GM18870 (cell line): ENCODE results near the gene PTPRA.

Source experiments
- ATAC-seq: cut with Tn5 transposase; IDR thresholded peaks from one replicate; pipeline ENCODE4 v1.9.1; 2021; ENCODE audit warnings: moderate library complexity; ENCODE audit not compliant: unreplicated experiment

Gene PTPRA

DNA sequence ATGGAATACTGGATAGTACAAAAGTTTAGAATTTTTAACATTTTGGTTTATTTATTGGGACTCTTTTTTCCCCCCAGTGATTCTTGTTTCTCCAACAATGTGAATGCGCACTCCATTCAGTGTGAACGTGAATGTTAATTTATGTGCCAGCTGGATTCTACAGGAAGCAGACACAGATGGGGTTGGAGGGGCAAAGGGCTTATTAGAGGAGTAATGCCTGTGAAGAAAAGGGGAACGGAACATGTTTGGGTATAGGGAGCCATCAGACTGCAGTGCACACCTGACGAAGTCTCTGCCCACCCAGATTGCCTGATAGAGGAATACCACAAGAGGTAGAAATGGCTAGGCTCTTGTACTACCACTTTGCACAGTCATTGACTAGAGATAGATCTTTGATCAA, 48.2 kb downstream of the PTPRA start:
- ATAC-seq, result no peak

GRCh38 chr20:2922957-2923356, 49.7 kb downstream of the PTPRA start:
- no peak for ATAC-seq

DNA sequence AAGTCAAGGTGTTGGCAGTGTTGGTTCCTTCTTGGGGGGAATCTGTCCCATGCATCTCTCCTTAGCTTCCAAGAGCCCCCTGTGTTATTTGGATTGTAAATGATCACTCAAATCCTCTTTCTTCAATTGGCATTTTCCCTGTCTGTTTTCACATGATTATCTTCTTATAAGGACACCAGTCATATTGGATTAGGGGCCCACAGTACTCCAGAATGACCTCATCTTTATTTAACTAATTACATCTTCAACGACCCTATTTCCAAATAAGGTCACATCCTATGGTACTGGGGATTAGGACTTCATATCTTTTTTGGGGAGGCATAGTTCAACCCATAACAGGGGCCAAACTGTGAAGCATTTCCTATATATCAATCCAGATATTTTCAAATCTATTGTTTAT, 57.3 kb downstream of the PTPRA start:
- no peak for ATAC-seq

DNA sequence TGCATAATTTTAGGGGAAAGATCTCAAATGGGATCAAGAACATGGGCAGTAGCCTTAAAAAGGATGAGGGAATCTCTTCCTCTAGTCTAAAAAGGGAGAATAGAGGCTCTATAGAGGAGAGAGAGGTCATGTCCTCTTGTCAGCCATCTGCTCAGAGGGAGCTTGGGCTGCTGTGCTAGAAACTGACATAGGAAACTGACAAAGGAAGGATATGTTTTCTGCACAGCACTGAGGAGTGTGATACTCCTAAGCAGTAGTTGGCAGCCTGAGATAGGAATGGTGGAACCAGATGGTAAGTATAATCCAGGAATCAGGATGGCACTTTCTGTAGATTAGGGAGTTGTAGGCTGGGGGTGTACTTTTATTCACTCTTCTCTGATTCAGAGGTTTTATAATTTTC, 59.2 kb downstream of the PTPRA start:
- no peak for ATAC-seq

DNA sequence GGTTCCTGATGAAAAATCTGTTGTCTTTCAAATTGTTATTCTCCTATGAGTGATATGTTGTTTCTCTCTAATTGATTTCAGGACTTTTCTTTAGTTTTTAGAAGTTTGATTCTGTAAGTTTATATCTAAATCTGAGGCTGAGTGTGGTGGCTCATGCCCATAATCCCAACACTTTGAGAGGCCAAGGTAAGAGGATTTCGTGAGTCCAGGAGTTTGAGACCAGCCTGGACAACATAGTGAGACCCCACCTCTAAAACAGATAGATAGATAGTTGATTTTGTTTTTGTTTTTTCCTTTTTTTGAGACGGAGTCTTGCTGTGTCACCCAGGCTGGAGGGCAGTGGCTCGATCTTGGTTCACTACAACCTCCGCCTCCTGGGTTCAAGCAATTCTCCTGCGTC, 64.6 kb downstream of the PTPRA start:
- ATAC-seq, result no peak

DNA sequence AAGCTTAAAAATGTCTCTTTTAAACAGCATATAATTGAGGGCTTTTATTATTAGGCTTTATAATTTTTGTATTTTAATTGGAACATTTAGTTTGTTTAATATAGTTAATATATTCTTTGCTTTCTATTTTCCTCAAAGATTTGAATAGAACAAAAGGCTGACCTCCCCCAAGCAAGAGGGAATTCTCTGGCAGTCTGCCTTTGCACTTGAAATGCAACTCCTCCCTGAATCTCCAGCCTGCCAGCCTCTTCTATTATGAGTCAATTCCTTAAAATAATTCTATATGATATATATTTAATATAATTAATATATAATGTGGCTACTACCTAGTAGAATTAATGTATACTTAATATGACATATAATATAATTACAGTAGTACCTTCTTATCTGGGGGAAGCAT, 69.2 kb downstream of the PTPRA start:
- ATAC-seq, result no peak

GRCh38 chr20:2946988-2947961, 74.0 kb downstream of the PTPRA start:
- no peak for ATAC-seq

DNA sequence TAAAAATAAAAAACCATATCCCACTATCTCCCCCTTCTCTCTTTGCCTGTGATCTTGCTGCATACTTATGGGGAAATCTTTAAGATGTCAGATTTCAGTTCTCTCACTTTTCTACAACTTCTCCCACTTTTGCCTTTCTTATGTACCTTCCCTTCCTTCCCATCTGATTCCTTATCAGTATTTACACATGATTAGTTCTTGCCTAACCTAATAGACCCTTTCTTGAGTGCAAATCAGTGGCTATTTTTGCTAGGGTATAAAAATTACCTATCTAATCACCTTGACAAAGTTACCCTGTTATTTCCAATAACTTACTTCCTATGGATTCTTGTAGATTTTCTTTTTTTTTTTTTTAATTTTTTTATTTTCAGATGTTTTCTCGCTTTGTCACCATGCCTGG, 75.7 kb downstream of the PTPRA start:
- no peak for ATAC-seq

DNA sequence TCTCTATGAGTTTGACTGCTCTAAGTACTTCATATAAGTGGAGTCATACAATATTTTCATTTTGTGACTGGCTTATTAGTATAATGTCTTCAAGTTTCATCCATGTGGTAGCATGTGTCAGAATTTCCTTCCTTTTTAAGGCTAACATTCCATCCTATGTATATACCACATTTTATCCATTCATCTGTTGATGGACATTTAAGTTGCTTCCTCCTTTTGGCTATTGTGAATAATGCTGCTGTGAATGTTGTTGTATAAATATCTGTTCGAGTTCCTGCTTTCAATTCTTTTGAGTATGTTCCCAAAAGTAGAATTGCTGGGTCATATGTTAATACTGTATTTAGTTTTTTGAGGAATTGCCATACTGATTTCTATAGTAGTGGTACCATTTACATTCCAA, 79.5 kb downstream of the PTPRA start:
- no peak for ATAC-seq

DNA sequence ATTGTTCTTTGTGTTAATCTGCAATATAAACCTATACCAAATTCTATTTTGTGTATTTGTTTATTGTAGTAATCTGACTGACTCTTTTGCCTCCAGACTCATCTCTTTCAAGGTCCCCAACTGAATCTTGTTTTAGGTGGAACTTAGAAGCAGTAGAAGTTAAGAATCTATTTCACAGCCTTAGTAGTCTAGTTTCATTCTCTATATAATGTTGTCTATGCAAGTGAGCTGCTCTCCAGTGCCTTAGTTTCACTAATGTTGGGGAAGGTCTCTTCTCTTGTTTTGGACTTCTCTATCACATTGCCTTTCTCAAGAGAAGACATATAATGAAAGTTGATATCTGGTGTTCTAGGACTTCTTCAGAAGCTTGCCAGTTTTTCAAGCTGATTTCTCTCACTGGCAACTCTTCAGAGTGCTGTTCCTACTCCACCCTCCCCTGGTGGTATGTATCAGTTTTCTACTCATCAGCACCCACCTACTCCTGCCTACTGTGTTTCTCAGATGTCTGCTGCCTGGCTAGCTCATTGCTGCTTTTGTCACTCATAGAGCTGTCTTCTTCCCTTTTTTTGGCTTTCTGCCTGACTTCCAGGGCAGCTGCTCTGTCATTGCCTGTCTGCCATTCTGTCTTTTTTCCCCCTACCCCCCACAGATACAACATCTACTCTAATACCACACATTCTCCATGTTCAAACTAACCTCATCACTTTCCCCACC, 82.1 kb downstream of the PTPRA start:
- peak; percentile 53 for ATAC-seq

DNA sequence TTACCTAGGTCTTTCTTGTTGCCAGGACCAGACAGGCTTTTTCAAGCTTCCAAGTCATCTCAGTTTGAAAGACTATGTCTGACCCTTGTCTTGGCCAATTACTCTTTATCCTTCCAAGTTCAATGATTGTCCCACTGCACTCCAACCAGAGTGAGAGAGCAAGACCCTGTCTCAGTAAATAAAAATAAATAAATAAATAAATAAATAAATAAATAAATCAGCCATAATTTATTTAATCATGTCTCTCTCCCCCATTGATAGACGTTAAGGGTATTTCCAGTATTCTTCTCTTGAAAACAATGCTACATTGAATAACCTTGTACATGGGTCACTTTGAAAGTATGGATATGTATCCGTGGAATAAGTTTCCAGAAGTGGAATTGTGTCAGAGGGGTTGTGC, 83.2 kb downstream of the PTPRA start:
- no peak for ATAC-seq

DNA sequence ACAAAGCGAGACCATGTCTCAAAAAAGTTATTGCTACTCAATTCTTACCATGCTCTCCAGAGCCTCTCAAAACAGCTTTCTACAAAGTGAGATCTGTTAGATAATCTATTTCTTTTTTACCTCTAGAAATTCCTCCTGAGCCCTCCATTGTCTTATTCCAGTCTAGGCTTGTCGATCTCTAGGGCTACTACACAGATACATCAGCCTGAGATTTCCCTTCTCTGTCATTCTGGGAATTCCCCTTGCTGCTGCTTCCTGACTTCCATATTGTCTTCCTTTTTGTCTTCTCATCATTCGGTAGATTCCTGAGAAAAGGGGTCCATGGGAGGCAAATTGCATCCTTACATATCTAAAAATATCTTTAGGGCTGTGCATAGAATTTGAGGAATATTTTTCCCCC, 94.6 kb downstream of the PTPRA start:
- ATAC-seq, result no peak

DNA sequence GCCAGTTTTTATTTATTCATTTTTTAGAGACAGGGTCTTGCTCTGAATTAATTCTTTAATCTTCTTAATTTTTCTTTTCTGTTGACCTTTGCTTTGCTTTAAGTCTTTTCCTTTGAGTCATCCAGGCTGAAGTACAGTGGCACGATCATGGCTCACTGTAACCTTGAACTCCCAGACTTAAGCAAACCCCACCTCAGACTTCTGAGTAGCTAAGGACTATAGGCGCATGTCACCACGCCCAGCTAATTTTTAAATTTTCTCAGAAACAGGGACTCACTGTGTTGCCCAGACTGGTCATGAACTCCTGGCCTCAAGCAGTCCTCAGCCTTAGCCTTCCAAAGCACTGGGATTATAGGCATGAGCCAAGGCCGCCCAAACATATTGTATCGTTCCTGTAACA, 98.8 kb downstream of the PTPRA start:
- ATAC-seq, result no peak

- ATAC-seq, result no peak
These were observed 100.3 kb downstream of the PTPRA start for GRCh38 chr20:2973574-2973973.

- ATAC-seq, result no peak
These were observed 105.2 kb downstream of the PTPRA start for GRCh38 chr20:2978519-2978918.

DNA sequence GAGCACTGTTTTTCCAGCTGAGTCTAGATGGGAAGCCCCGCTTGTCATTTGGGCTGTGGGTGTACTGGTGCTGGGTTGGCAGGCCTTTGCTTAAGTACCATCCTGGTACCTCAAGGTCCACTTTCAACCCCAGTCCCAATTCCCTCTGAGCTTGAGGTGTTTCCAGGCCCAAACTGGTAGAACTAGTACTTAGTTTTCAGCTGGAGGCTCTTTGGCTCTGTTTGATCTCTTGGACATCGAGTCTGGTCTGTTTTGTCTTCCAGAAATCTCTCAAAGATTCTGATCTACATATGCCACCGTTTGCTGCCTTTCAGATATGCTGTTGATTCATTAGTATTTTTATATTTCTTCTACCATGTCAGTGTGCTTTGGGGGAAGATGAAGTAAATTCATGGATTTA, 108.4 kb downstream of the PTPRA start:
- ATAC-seq, result no peak

DNA sequence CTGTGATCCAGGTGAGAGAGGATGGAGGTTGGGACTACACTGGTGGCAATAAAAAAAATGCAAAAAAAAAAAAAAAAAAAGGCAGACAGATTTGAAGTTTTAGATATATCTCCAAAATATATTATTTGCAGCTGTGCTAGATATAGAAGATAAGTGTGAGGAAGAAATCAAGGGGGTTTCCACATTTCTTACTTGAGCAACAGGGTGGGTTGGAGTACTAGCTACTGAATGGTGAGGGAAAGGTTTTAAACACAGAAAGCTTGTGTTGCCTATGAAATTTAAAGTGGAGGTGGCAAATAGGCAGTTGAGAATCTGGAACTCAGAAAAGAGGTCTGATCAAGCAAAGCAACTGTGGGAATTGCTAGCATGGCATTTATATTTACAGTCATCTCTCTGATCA, 110.2 kb downstream of the PTPRA start:
- no peak for ATAC-seq

DNA sequence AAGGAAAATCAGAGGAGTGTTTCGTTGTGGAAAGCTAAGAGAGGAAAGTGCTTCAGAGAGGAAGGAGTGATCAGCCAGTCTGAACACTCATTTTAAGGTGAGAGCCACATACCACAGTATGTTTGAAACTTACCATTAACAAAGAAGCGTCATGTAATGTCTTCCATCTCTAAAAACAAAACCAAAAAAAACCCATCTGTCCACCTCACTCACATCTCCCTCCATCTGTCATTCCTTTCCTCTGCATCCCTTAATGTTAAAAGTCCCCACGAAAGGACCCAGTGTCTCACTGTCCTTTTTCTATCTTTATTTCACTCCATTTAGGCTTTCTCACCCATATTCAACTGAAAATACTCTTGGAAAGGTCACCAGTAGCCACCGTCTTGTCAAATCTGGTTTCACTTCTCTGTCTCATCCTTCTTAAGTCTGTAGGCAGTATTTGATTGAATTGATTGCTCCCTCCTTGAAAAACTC, 110.8 kb downstream of the PTPRA start:
- no peak for ATAC-seq

DNA sequence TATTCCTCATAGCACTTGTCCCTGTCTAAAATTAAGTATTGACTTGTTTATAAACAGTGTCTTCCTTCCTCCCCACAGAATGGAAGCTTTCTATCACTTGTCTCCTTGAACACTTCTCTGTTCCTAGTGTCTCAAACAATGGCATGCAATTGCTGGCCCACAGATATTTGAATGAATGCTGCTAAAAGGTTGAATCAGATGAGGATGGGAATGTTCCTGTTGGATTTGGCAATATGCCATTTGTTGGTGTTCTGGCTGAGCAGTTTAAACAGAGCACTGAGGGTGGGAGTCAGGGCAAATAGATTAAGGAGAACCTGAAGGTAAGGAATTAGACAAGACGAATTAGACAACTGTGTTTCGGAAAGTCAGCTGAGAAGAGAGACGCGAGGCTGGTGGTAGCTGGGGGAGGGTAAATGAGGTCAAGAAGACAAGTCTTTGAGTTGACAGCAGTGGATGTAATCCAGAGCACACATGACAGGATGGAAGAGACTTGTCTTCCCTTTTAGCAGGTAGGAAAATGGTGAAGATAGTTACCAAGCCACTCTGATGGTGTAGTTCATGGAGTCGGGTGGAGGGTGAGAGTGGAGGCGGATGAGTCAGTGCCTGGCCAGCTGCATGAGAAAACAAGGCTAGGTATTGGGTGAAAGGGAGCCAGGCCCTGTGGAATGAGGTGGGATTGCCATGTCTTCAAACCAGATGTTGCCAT, 111.8 kb downstream of the PTPRA start:
- ATAC-seq, result no peak

- no peak for ATAC-seq
These were observed 113.2 kb downstream of the PTPRA start for GRCh38 chr20:2986466-2986865.

DNA sequence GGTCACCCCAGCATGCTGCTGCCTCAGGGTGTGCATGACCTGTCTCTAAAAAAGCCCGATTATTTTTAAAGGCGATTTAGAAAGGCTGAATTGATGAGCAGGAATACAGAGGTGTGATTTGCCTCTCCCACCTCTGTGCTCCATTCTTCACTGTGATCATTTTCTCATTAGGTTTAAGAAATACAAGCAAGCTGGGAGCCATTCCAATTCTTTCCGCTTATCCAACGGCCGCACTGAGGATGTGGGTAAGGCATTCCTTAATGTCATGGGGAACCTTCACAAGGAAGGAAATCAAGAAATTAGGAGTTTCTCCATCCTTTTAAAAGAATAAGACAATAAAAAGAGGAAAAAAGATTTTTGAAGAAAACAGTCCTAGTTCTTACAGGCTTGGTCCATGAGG, 114.6 kb downstream of the PTPRA start:
- ATAC-seq, result no peak

DNA sequence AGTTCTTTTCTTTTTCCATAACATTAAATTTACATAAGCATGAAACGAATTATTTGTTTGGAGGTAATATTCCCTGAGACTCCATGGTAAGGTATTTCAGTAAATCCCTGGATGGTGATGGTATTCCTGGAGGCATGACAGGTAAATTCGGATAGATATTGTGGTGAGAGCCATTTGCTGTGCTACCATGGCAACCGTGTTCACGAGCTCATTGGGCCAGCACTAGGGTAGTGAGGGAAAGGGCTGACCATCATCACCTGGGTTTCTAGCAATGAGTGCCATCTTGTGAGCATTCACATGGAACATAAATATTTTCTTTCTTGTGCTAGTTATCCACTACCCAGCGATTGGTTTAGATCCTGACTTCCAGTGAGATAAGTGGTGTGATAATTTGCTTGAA, 118.3 kb downstream of the PTPRA start:
- ATAC-seq, result no peak
